22Rv1 (cell line): Measurements from ENCODE around the gene HSPB2.

ENCODE experiments used
- CTCF ChIP-seq: fragments of 450-650 bp; IDR thresholded peaks from 2 replicates; pipeline ENCODE4 v1.5.1; 2017; ENCODE audit warnings: mild to moderate bottlenecking
- ZFX ChIP-seq: fragments of 450-650 bp; IDR thresholded peaks from 2 replicates; pipeline ENCODE4 v1.6.1; 2017; ENCODE audit warnings: antibody characterized with exemption, borderline replicate concordance

GRCh38 chr11:111886844-111887243 is 25.7 kb upstream of the HSPB2 start:
- TF ChIP-seq CTCF (no peak), ZFX (no peak)
